ENCODE results near the gene DSTN. TPM values are rescaled to one million over a fixed set of nuclear protein-coding genes. Genes with fewer than 3 reads are reported as not detected.
A peak's percentile ranks its signal among the peaks of the same experiment; 100 is the strongest.

Gene DSTN
- total and polyA plus RNA-seq, 9 of the 15 experiments (the other 6 are each of a cell fraction or from before 2014, with no cell fraction given) = 25.7 to 88.3 (median 61.0) TPM

- TF ChIP-seq CEBPB (tag; IDR thresholded peaks at IDR 0.05) (no peak), GABPA (tag; conservative IDR thresholded peaks at IDR 0.05; ENCODE audit: low read depth) (no peak), PHF21A (IDR thresholded peaks at IDR 0.05; ENCODE audit: borderline replicate concordance, low read depth) (no peak), SOX6 (IDR thresholded peaks at IDR 0.05) (peak; percentile 66; the same call in 1 of the 2 replicates), EP300 (IDR thresholded peaks at IDR 0.05; ENCODE audit: low read length) (no peak), HCFC1 (IDR thresholded peaks at IDR 0.05; ENCODE audit: low read depth, low read length) (no peak), MAFF (IDR thresholded peaks at IDR 0.05; ENCODE audit: low read length) (peak; percentile 64), HIVEP1 (CRISPR knock-in tag; IDR thresholded peaks at IDR 0.05) (no peak), SMARCA4 (IDR thresholded peaks at IDR 0.05) (peak; percentile 14; the same call in 1 of the 2 replicates), HMG20B (CRISPR knock-in tag; IDR thresholded peaks at IDR 0.05) (no peak), ELK1 (CRISPR knock-in tag; IDR thresholded peaks at IDR 0.05) (no peak), NCOA2 (IDR thresholded peaks at IDR 0.05; ENCODE audit: partially characterized antibody in 2 of 2) (no peak), U2AF2 (optimal IDR thresholded peaks at IDR 0.05; ENCODE audit: low read depth, low read length) (no peak), ILF3 (IDR thresholded peaks at IDR 0.05; ENCODE audit: borderline replicate concordance) (no peak), SIN3A (IDR thresholded peaks at IDR 0.05; ENCODE audit: borderline replicate concordance in 2 of 2, control insufficient read depth in 1 of 2, low read depth in 2 of 2, low read length in 2 of 2) (no peak), MIER1 (IDR thresholded peaks at IDR 0.05; ENCODE audit: low read depth) (no peak), ZBTB2 (IDR thresholded peaks at IDR 0.05) (no peak), POLR2H (tag; IDR thresholded peaks at IDR 0.05; ENCODE audit: low read depth) (no peak), C11orf30 (IDR thresholded peaks at IDR 0.05; ENCODE audit: low read depth) (peak; percentile 72), ZC3H11A (IDR thresholded peaks at IDR 0.05; ENCODE audit: low read depth, low read length) (no peak), KLF16 (IDR thresholded peaks at IDR 0.05) (no peak), BRCA1 (IDR thresholded peaks at IDR 0.05) (no peak), BRCA1 (CRISPR knock-in tag; IDR thresholded peaks at IDR 0.05) (no peak), ZKSCAN8 (CRISPR knock-in tag; IDR thresholded peaks at IDR 0.05) (no peak)
- TF ChIP-seq, protein P1, sequence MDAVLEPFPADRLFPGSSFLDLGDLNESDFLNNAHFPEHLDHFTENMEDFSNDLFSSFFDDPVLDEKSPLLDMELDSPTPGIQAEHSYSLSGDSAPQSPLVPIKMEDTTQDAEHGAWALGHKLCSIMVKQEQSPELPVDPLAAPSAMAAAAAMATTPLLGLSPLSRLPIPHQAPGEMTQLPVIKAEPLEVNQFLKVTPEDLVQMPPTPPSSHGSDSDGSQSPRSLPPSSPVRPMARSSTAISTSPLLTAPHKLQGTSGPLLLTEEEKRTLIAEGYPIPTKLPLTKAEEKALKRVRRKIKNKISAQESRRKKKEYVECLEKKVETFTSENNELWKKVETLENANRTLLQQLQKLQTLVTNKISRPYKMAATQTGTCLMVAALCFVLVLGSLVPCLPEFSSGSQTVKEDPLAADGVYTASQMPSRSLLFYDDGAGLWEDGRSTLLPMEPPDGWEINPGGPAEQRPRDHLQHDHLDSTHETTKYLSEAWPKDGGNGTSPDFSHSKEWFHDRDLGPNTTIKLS (IDR thresholded peaks at IDR 0.05; ENCODE audit: borderline replicate concordance, low read depth) = no peak
- TF ChIP-seq, protein P2, sequence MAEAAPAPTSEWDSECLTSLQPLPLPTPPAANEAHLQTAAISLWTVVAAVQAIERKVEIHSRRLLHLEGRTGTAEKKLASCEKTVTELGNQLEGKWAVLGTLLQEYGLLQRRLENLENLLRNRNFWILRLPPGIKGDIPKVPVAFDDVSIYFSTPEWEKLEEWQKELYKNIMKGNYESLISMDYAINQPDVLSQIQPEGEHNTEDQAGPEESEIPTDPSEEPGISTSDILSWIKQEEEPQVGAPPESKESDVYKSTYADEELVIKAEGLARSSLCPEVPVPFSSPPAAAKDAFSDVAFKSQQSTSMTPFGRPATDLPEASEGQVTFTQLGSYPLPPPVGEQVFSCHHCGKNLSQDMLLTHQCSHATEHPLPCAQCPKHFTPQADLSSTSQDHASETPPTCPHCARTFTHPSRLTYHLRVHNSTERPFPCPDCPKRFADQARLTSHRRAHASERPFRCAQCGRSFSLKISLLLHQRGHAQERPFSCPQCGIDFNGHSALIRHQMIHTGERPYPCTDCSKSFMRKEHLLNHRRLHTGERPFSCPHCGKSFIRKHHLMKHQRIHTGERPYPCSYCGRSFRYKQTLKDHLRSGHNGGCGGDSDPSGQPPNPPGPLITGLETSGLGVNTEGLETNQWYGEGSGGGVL (CRISPR knock-in tag; IDR thresholded peaks at IDR 0.05) = no peak
These were observed 7.0 kb upstream of the DSTN start (continued) for GRCh38 chr20:17562804-17563305.
